Suprapubic skin (tissue), 4 donors: ENCODE data around the gene COL5A3.

Experiments used
- EP300 ChIP-seq: sonication (generic); formaldehyde crosslinking; IDR thresholded peaks from one replicate; pipeline ENCODE4 v1.6.1; 2017; ENCODE audit warnings: antibody characterized with exemption
- POLR2A ChIP-seq, 2 donors: fragments of 450-650 bp; IDR thresholded peaks; one replicate each; pipeline ENCODE4 v1.6.1; 2017; ENCODE audit warnings: antibody characterized with exemption in 2 of 2, mild to moderate bottlenecking in 2 of 2, moderate library complexity in 2 of 2
- POLR2AphosphoS5 ChIP-seq, 3 donors: sonication (generic); formaldehyde crosslinking; IDR thresholded peaks; one replicate each; pipeline ENCODE4 v1.6.1; 2017; ENCODE audit warnings: antibody characterized with exemption in 3 of 3
- TF ChIP-seq, protein P1 (sequence below), 2 donors: fragments of 200-600 bp in 1 of 2; fragments of 450-650 bp in 1 of 2; sonication (generic) in 1 of 2; IDR thresholded peaks; one replicate each; pipeline ENCODE4 v1.5.1; 2016 to 2019; ENCODE audit warnings: antibody characterized with exemption in 2 of 2, mild to moderate bottlenecking in 1 of 2, moderate library complexity in 1 of 2

DNA sequence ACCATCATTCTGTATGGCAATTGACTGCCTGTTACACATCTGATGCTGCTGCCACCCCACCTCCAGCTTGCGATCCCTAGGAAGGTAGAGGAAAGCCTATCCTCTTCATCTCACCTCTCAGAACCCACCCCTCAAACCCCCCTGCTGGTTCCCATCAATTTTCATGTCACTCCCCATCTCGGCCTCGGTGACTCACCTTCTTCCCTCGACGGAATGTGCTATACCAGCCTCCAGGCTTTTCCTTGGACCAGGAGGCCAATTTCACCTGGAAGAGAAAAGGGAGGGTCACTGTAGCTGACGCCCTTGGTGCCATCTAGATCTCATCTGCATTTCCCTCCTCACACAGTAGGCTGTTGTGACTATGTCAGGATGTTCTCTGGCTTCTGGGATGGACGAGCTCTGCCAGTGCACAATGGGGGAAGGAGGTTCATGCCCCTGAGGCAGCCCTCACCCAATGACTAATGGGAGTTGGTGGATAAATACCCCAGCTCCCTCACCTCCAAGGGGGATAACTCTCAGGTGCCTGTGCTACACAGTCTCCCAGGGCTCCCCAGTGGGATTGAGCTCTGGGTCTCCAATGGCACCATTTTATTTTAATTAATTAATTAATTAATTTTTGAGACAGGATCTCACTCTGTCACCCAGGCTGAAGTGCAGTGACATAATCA lies 47.5 kb downstream of the COL5A3 start:
- TF ChIP-seq POLR2AphosphoS5 (IDR thresholded peaks at IDR 0.05) (no peak), EP300 (no peak), POLR2A (IDR thresholded peaks at IDR 0.05) (no peak)
- TF ChIP-seq, protein P1, sequence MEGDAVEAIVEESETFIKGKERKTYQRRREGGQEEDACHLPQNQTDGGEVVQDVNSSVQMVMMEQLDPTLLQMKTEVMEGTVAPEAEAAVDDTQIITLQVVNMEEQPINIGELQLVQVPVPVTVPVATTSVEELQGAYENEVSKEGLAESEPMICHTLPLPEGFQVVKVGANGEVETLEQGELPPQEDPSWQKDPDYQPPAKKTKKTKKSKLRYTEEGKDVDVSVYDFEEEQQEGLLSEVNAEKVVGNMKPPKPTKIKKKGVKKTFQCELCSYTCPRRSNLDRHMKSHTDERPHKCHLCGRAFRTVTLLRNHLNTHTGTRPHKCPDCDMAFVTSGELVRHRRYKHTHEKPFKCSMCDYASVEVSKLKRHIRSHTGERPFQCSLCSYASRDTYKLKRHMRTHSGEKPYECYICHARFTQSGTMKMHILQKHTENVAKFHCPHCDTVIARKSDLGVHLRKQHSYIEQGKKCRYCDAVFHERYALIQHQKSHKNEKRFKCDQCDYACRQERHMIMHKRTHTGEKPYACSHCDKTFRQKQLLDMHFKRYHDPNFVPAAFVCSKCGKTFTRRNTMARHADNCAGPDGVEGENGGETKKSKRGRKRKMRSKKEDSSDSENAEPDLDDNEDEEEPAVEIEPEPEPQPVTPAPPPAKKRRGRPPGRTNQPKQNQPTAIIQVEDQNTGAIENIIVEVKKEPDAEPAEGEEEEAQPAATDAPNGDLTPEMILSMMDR (IDR thresholded peaks at IDR 0.05), result no peak
